Keratinocyte (primary cell): ENCODE results near the gene PRKAR1B. TPM values are rescaled to one million over a fixed set of nuclear protein-coding genes. Genes with fewer than 3 reads are reported as not detected.

Source experiments
- DNase-seq: peaks from one replicate; pipeline ENCODE4 v3.0.0-alpha.2; 2011; ENCODE audit warnings: low read depth, missing footprints, low spot score
- FAIRE-seq: peaks from 2 replicates; lab custom pipeline; 2011; peaks lifted over from hg19 to GRCh38; lab: Jason Lieb, UNC
- H2AFZ ChIP-seq: 2 replicates; pipeline ENCODE4 v1.6.0; 2012; ENCODE audit warnings: low read length, control low read depth, inconsistent platforms; ENCODE audit not compliant: control insufficient read depth
- H3K27ac ChIP-seq: 2 replicates; pipeline ENCODE4 v1.5.1; 2011; ENCODE audit warnings: low read length; ENCODE audit not compliant: control insufficient read depth, insufficient read depth
- H3K27me3 ChIP-seq: 3 replicates; pipeline ENCODE4 v1.6.0; 2011; ENCODE audit warnings: low read length; ENCODE audit not compliant: control insufficient read depth, insufficient read depth; ENCODE audit errors: extremely low read depth
- H3K36me3 ChIP-seq, 2 experiments: 2 replicates in 1 of 2; 3 replicates in 1 of 2; pipeline ENCODE4 v1.5.1; 2011; ENCODE audit warnings: low read length in 2 of 2, mild to moderate bottlenecking in 1 of 2; ENCODE audit not compliant: control insufficient read depth in 2 of 2, insufficient read depth in 2 of 2; ENCODE audit errors: extremely low read depth in 1 of 2
- H3K4me1 ChIP-seq: 3 replicates; pipeline ENCODE4 v1.5.1; 2011; ENCODE audit warnings: low read length; ENCODE audit not compliant: control insufficient read depth, insufficient read depth; ENCODE audit errors: extremely low read depth
- H3K4me2 ChIP-seq: 3 replicates; pipeline ENCODE4 v1.6.0; 2011; ENCODE audit warnings: low read depth, low read length; ENCODE audit not compliant: control insufficient read depth, insufficient read depth; ENCODE audit errors: extremely low read depth
- H3K4me3 ChIP-seq, 3 experiments: fragments of 200-600 bp in 1 of 3; sonication (generic) in 1 of 3; 2 replicates in 2 of 3; 3 replicates in 1 of 3; pipeline ENCODE4 v1.5.1; 2011 to 2016; ENCODE audit warnings: low read length in 3 of 3, mild to moderate bottlenecking in 3 of 3, control low read depth in 2 of 3, inconsistent platforms in 1 of 3, low read depth in 1 of 3, mixed read lengths in 1 of 3, mixed run types in 1 of 3, moderate library complexity in 1 of 3; ENCODE audit not compliant: control insufficient read depth in 2 of 3, insufficient read depth in 2 of 3; ENCODE audit errors: extremely low read depth in 1 of 3
- H3K79me2 ChIP-seq: 2 replicates; pipeline ENCODE4 v1.6.0; 2012; ENCODE audit warnings: low read length; ENCODE audit not compliant: control insufficient read depth, insufficient read depth
- H3K9ac ChIP-seq: 3 replicates; pipeline ENCODE4 v1.6.0; 2011; ENCODE audit warnings: low read length; ENCODE audit not compliant: control insufficient read depth, insufficient read depth; ENCODE audit errors: extremely low read depth
- H3K9me1 ChIP-seq: 3 replicates; pipeline ENCODE4 v1.6.0; 2011; ENCODE audit warnings: low read length; ENCODE audit not compliant: control insufficient read depth, insufficient read depth; ENCODE audit errors: extremely low read depth
- H3K9me3 ChIP-seq: 2 replicates; pipeline ENCODE4 v1.5.1; 2012; ENCODE audit warnings: low read depth, low read length; ENCODE audit not compliant: control insufficient read depth
- H4K20me1 ChIP-seq: 3 replicates; pipeline ENCODE4 v1.6.0; 2011; ENCODE audit warnings: low read length; ENCODE audit not compliant: control insufficient read depth, insufficient read depth; ENCODE audit errors: extremely low read depth
- EZH2 ChIP-seq: IDR thresholded peaks from one replicate; pipeline ENCODE4 v1.6.1; 2012; ENCODE audit warnings: inconsistent platforms, mild to moderate bottlenecking, low read length, moderate library complexity
- dilution Hi-C: fragments of 300-500 bp; cut with MboI; formaldehyde crosslinking; loops from one replicate; pipeline ENCODE4 v1.7.0; 2020; ENCODE audit warnings: low sequenced_read_pairs; ENCODE audit not compliant: extremely low pct_ligation_motif_present
- polyA plus RNA-seq, 5 experiments: library from polyadenylated mRNA; depleted of rRNA in 3 of 5; stranded (reverse) in 3 of 5; stranded (forward) in 1 of 5; unstranded in 1 of 5; fragments of >200 nt; gene quantifications; 1 replicate in 1 of 5; 2 replicates in 3 of 5; 3 replicates in 1 of 5; pipeline versions ENCODE4 v1.2.1 to v1.2.3, GENCODE V29; 2011 to 2012; ENCODE audit warnings: missing spikeins in 2 of 5, low read depth in 1 of 5, low replicate concordance in 1 of 5
- TF ChIP-seq, protein P1 (sequence below), 3 experiments: IDR thresholded peaks in 1 of 3; conservative IDR thresholded peaks in 1 of 3; optimal IDR thresholded peaks in 1 of 3; 2 replicates in 2 of 3; 3 replicates in 1 of 3; pipeline versions ENCODE3 to v1.5.1; 2011; ENCODE audit warnings: low read length in 3 of 3, mild to moderate bottlenecking in 3 of 3, moderate library complexity in 2 of 3, control low read depth in 1 of 3, inconsistent platforms in 1 of 3; ENCODE audit not compliant: insufficient read depth in 2 of 3; ENCODE audit errors: extremely low read depth in 1 of 3

The PRKAR1B gene
- polyA plus RNA-seq, 1 donor (not counting 4 experiments of a cell fraction or from before 2014, with no cell fraction given) = 10.8 TPM

DNA sequence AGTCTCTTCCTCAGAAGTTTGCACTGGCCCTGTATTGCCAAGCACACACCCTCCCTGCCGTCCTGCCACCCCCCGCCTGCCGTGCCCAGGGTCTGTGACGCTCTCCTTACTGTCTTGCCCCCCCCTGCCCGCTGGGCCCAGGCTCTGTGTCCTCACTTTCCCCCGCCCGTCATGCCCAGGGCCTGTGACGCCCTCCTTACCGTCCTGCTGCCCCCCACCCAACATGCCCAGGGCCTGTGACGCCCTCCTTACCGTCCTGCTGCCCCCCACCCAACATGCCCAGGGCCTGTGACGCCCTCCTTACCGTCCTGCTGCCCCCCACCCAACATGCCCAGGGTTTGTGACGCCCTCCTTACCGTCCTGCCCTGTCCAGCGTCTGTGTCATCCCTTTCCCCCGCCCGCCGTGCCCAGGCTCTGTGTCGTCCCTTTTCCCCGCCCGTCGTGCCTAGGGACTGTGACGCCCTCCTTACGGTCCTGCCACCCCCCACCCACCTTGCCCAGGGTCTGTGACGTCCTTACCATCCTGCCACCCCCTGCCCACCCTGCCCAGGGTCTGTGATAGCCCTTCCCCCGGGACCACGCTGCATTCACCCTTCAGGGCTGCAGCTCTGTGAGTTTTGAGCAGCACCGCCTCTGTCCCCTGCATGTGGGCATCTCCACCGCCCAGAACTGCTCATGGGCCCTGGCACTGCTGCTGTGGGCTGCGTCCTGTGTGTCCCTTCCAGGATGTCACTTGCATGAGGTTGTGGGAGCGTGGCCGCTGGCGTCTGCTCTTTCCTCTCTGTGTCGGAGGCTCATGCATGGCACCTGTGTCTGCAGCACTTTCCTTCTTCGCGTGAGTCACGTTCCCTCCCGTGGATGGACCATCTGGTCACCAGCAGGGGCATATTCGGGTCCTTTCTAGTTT lies 19.3 kb upstream of the PRKAR1B start:
- TF ChIP-seq, protein P1, sequence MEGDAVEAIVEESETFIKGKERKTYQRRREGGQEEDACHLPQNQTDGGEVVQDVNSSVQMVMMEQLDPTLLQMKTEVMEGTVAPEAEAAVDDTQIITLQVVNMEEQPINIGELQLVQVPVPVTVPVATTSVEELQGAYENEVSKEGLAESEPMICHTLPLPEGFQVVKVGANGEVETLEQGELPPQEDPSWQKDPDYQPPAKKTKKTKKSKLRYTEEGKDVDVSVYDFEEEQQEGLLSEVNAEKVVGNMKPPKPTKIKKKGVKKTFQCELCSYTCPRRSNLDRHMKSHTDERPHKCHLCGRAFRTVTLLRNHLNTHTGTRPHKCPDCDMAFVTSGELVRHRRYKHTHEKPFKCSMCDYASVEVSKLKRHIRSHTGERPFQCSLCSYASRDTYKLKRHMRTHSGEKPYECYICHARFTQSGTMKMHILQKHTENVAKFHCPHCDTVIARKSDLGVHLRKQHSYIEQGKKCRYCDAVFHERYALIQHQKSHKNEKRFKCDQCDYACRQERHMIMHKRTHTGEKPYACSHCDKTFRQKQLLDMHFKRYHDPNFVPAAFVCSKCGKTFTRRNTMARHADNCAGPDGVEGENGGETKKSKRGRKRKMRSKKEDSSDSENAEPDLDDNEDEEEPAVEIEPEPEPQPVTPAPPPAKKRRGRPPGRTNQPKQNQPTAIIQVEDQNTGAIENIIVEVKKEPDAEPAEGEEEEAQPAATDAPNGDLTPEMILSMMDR (optimal IDR thresholded peaks at IDR 0.05 in 1 of 3, IDR thresholded peaks at IDR 0.05 in 1 of 3, conservative IDR thresholded peaks at IDR 0.05 in 1 of 3; ENCODE audit: extremely low read depth in 1 of 3, insufficient read depth in 2 of 3, low read length in 3 of 3) = no peak
- TF ChIP-seq EZH2 = no peak
- H3K36me3 ChIP-seq = peaks cover 15 to 19% of the 10 kb centered on the region in 2 experiments
- H3K9me1 ChIP-seq = peaks cover 2% of the 10 kb centered on the region
- no peak overlapping the region for H3K9ac ChIP-seq
- H3K79me2 ChIP-seq = peaks cover 27% of the 10 kb centered on the region
- H4K20me1 ChIP-seq = peaks cover 2% of the 10 kb centered on the region
- no peaks in the 10 kb centered on the region for H3K27me3 ChIP-seq
- H3K4me2 ChIP-seq = no peak overlapping the region
- FAIRE-seq (no peak), DNase-seq (no peak)
- no peak overlapping the region for H3K4me3 ChIP-seq
- peaks cover 2% of the 10 kb centered on the region for H3K9me3 ChIP-seq
- dilution Hi-C loops = no loop called here
- no peak overlapping the region for H2AFZ ChIP-seq
- H3K27ac ChIP-seq = no peak overlapping the region
- H3K4me1 ChIP-seq = peaks cover 3% of the 10 kb centered on the region

DNA sequence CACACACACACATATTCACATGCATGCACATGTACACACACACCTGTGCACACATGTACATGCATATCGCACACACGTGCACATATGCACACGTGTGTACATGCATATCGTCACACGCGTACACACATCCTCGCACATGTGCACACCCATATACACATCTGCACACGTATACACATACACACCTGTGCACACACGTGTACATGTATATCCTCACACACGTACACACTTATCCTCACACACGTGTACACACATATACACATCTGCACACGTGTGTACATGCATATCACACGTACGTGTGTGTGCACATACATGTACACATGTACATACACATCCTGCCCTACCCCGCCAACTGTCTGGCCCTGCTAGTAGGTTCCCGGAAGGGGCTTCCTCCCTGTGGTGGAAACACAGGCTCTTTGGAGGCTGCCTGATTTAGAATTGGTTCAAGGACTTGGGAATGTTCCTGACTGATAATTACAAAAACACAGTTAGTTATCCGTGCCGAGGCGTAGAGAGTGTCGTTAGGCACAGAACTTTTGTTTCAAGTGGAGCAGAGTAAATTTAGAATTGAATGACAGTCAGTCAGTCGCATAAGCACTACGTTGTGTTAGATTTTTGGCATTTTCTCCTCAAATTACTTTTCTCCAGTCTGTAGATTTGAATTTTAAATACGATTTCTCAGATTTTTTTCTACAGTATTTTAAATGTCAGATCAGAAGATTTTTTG lies 18.5 kb upstream of the PRKAR1B start:
- DNase-seq (no peak), FAIRE-seq (no peak)
- Histone ChIP-seq H3K27me3 (no peaks in the 10 kb centered on the region), H3K4me1 (peaks cover 3% of the 10 kb centered on the region), H4K20me1 (peaks cover 2% of the 10 kb centered on the region), H2AFZ (no peak overlapping the region), H3K4me3 (no peak overlapping the region), H3K36me3 (peaks cover 18 to 20% of the 10 kb centered on the region in 2 experiments), H3K9me3 (peaks cover 2% of the 10 kb centered on the region), H3K79me2 (peaks cover 27% of the 10 kb centered on the region), H3K4me2 (no peak overlapping the region), H3K9me1 (peaks cover 2% of the 10 kb centered on the region), H3K27ac (no peak overlapping the region), H3K9ac (no peak overlapping the region)
- dilution Hi-C loops = no loop called here
- no peak for TF ChIP-seq EZH2
- TF ChIP-seq, protein P1 (optimal IDR thresholded peaks at IDR 0.05 in 1 of 3, IDR thresholded peaks at IDR 0.05 in 1 of 3, conservative IDR thresholded peaks at IDR 0.05 in 1 of 3; ENCODE audit: extremely low read depth in 1 of 3, insufficient read depth in 2 of 3, low read length in 3 of 3) = no peak
